ENCODE measurements around the gene CRTC1. TPM values are rescaled to one million over a fixed set of nuclear protein-coding genes. Genes with fewer than 3 reads are reported as not detected.

CRTC1 gene
- total RNA-seq: 17.5 TPM

DNA sequence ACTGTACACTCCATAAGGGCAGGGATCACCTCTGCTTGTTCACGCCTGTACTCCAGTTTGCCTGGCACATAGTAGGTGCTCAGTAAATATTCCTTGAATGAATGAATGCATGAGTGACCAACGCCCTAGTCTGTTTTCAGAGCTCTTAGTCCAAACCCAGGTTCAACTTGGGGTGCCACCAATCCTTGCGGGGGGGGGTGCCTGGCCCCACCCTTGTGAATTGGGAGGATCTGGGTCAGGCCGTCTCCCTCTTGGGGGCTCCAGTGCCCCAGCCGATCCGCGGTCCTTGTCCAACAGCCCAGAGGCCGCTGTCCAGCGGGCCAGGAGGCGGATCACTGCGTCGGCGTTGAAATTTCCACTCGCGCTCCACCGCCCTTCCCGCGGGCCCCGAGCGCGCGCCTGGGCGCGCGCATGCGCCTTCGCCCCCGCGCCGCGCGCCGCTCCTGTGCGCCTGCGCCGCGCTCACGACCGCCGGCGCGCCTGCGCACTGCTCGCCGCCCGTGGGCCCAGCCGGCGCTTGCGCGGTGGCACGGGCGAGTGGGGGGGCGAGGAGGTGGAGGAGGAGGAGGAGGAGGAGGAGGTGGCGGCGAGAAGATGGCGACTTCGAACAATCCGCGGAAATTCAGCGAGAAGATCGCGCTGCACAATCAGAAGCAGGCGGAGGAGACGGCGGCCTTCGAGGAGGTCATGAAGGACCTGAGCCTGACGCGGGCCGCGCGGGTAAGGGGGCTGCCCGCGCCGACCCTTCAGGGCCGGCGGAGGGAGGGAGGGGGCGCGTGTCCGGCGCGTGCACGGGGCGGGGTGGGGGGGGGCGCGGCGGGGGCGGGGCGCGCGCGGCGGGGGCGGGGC, at the start of gene CRTC1:
TSS of gene CRTC1 (plus strand) at position 572 of the 849 bp plus-strand sequence. CDS start at position 595, 23 bp downstream.
- intact Hi-C loops (cut with DNase I): no loop called here
- ATAC-seq (peak; percentile 90), DNase-seq (ENCODE audit: low spot score) (peak; percentile 94)

DNA sequence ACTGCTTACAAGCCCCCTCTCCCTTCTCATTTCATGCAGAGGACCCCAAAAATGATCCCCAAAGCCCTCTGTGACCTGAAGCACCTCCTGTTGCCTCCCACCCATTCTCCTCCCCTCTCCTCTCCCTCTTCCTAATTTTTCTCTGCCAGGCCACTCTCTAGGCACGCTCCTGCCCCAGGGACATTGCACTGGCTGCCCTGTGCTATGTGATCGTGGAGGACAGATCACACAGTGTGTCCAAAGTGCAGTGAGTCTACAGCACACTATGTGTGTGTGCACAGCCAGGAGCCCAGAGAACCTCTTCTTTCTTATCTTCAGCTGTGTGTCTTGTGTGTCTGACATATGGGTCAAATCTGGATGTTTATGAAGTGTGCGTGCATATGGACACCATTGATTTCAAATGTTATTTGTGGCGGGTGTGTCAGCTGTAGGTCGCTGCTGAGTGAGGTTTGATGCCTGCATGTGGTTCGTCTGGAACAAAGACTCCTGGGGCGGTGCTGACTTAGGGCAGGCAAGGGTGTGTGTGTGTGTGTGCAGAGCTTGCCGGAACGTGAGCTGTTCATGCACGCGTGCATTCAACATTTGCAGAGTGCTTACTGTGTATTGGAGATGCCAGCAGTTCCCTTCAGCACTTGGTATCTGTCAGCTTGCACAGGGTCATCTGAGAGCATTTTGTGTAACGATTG, 48.7 kb upstream of the CRTC1 start:
- DNase-seq (ENCODE audit: low spot score): no peak
- intact Hi-C loops (cut with DNase I): loop anchor here (10.0 kb wide), 1 partner anchor 300 kb away; no protein-coding TSS in a partner anchor
- ATAC-seq: no peak

- intact Hi-C loops (cut with DNase I): loop anchor here (10.0 kb wide), 1 partner anchor 301 kb away; no protein-coding TSS in a partner anchor
- ATAC-seq (no peak), DNase-seq (ENCODE audit: low spot score) (no peak)
These were observed 47.7 kb upstream of the CRTC1 start for GRCh38 chr19:18635831-18636182.

- DNase-seq (ENCODE audit: low spot score) (peak; percentile 100), ATAC-seq (peak; percentile 97)
- intact Hi-C loops (cut with DNase I): loop anchor here (10.0 kb wide), 1 partner anchor 302 kb away; no protein-coding TSS in a partner anchor
These were observed 47.1 kb upstream of the CRTC1 start for GRCh38 chr19:18636183-18636968.

DNA sequence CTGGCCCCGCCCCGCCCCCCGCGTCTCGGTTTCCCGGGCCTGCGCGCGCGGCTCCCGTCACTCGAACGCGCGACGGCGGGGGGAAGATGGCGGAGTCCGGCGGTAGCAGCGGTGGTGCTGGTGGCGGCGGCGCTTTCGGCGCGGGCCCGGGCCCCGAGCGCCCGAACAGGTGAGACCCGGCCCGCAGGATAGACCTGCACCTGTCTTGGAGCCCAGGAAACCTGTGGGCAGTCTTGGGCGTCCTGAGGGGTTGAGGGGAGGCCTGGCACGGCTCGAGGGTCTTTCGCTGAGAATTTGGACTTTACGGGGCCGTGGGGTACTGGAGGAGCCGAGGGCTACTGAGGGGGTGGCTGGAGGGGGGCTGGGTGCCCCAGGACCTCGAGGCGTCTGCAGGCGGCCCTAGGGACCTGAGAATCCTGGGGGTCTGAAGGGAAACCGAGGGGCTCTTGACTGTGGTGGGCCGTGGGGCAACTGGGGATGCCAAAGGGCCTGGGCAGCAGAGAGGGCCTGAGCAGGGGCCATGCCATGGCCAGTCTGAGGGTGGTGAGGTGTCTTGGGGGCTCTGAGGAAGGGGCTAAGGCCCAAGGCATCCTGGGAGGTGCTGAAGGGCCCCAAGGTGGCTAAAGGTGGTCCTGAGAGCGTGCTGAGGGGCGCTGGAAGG, 46.4 kb upstream of the CRTC1 start, which contains the start of gene KLHL26:
TSS of gene KLHL26 (plus strand) at position 60 of the 661 bp plus-strand sequence. CDS start at position 87, 27 bp downstream.
- ATAC-seq (no peak), DNase-seq (ENCODE audit: low spot score) (no peak)
- intact Hi-C loops (cut with DNase I): loop anchor here (10.0 kb wide), 1 partner anchor 302 kb away; no protein-coding TSS in a partner anchor

DNA sequence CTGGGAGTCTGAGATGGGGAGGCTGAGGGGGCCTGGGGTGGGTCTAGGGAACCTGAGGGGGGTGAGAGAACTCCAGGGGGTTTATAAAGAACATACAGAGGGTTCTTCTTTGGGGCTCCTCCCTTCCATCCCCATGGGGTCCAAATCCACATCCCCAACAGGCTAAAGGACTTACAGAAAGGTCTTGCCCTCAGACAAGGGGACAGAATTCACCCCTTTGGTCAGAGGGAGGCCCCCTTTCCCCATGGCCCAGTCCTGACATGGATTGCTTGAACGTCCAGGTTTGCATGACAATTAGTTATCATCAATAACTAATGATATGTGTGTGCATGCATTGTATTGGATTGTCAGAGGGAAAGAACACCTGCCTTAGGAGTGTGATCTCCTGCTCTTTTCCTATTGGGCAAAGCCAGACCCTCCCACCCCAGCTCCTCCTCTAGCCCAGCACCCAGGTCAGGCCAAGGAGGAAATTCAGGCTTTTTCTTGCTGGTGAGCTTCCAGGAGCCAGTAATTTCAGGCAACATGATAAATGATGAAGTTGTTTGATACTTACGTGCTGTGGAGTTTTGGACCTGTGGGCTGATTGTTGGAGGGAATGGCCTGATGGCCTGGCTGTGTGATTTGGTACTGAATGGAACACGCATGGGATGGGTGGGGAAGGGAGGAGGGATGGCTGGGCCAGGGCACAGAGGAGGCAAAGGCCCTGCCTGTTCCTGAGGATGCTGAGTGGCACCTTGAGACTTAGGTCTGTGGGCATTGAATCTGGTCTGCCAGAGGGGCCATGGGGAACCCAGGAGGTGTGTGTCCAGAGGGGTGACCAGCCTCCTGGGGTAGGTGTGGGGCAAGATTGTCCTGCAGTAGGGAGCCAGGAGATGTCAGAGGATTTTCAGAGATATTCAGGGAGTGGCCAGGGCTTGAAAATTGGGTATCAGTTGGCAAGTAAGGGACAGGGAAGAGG, 45.5 kb upstream of the CRTC1 start:
- ATAC-seq: no peak
- DNase-seq (ENCODE audit: low spot score): no peak
- intact Hi-C loops (cut with DNase I): loop anchor here (10.0 kb wide), 1 partner anchor 303 kb away; no protein-coding TSS in a partner anchor

- intact Hi-C loops (cut with DNase I): loop anchor here (10.0 kb wide), 1 partner anchor 305 kb away; no protein-coding TSS in a partner anchor
- no peak for DNase-seq (ENCODE audit: low spot score)
- no peak for ATAC-seq
These were observed 43.7 kb upstream of the CRTC1 start for GRCh38 chr19:18639706-18640243.

- intact Hi-C loops (cut with DNase I): no loop called here
- ATAC-seq: peak; percentile 51
- no peak for DNase-seq (ENCODE audit: low spot score)
These were observed 39.1 kb upstream of the CRTC1 start for GRCh38 chr19:18644196-18645034.

DNA sequence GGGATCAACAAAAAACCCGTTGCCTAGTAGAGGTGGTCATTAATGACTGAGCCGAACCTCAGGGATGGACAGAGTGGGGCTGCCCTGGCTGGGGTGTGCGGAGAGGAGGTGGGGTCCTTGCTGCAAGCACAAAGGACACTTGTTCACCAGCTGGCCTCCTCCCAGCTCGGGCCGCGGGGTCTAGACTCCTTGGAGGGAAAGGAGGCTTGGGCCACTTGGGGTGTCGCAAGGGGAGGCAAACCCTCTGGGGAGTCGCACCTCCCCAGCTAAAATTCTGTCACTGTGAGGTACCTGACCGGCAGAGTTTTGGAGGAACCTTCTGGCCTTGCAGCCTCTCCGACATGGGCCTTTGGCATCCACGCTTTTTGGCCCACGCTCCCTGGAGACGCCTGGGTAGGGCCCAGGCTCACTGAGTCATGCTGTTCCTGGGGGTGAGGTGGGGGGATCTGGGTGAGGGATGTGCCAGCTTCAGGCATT, 38.4 kb upstream of the CRTC1 start:
- intact Hi-C loops (cut with DNase I): no loop called here
- DNase-seq (ENCODE audit: low spot score): peak; percentile 78
- peak; percentile 55 for ATAC-seq

DNA sequence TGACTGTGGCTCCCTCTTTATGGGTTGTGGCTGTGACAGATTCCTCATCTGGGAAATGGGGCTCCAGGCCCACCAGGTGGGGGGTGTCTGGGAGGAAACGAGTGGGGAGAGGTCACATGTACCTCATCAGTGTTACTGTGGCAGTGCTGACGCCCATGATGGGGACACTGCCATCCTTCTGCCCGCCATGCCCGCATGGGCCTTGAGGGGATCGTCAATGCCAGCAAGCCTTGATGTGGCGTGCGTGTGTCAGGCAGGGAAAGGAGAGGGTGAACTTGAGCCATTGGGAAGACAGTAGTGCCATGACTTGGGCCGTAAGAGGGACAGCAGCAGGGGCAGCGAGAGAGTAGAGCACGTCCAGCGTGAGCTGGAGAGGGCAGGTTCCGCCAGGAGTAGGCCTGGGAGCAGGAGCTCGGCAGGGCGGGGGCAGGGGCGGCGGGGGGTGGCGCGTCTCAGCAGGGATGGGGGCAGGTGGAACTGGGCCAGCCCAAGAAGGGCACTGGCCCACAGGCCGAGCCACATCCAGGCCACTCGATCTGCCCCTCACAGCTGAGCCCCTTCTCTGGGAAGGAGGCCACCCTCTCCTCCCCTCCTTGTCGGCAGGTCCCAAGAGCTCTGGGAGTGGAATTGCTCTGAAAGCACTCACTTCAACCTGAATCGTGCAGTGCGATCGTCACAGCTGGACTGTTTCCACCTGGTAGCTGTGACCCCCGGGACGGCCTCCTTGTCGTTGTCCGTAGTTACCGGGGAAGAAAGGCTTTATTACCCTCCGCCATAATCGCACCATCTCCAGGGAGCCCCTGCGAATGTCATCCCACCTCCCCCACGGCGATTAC, 36.7 kb upstream of the CRTC1 start:
- ATAC-seq: no peak
- intact Hi-C loops (cut with DNase I): no loop called here
- DNase-seq (ENCODE audit: low spot score): no peak

GRCh38 chr19:18647371-18647767, 36.1 kb upstream of the CRTC1 start:
- DNase-seq (ENCODE audit: low spot score): no peak
- intact Hi-C loops (cut with DNase I): no loop called here
- no peak for ATAC-seq

GRCh38 chr19:18647807-18648206, 35.7 kb upstream of the CRTC1 start:
- intact Hi-C loops (cut with DNase I): no loop called here
- ATAC-seq (no peak), DNase-seq (ENCODE audit: low spot score) (no peak)

GRCh38 chr19:18648973-18649315, 34.5 kb upstream of the CRTC1 start:
- intact Hi-C loops (cut with DNase I): no loop called here
- DNase-seq (ENCODE audit: low spot score): no peak
- ATAC-seq: peak; percentile 16

GRCh38 chr19:18649371-18650020, 34.0 kb upstream of the CRTC1 start:
- peak; percentile 88 for DNase-seq (ENCODE audit: low spot score)
- peak; percentile 76 for ATAC-seq
- intact Hi-C loops (cut with DNase I): no loop called here

GRCh38 chr19:18650021-18650390, 33.5 kb upstream of the CRTC1 start:
- DNase-seq (ENCODE audit: low spot score) (no peak), ATAC-seq (peak; percentile 84)
- intact Hi-C loops (cut with DNase I): no loop called here

All from sciatic nerve (tissue), 2 donors.